Measurements from ENCODE around the gene C17orf75. TPM values are rescaled to one million over a fixed set of nuclear protein-coding genes. Genes with fewer than 3 reads are reported as not detected.
A peak's percentile ranks its signal among the peaks of the same experiment; 100 is the strongest.
"Not testable (repeated sequence)": the region's sequence is repeated elsewhere in the genome, so short reads cannot be mapped to it uniquely, and the experiment has no call there.

C17orf75 gene, protein sequence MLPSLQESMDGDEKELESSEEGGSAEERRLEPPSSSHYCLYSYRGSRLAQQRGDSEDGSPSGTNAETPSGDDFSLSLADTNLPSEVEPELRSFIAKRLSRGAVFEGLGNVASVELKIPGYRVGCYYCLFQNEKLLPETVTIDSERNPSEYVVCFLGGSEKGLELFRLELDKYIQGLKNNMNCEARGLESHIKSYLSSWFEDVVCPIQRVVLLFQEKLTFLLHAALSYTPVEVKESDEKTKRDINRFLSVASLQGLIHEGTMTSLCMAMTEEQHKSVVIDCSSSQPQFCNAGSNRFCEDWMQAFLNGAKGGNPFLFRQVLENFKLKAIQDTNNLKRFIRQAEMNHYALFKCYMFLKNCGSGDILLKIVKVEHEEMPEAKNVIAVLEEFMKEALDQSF
- 1 to 10 TPM; 6.4 to 6.8 (median 6.7) TPM for polyA plus RNA-seq

DNA sequence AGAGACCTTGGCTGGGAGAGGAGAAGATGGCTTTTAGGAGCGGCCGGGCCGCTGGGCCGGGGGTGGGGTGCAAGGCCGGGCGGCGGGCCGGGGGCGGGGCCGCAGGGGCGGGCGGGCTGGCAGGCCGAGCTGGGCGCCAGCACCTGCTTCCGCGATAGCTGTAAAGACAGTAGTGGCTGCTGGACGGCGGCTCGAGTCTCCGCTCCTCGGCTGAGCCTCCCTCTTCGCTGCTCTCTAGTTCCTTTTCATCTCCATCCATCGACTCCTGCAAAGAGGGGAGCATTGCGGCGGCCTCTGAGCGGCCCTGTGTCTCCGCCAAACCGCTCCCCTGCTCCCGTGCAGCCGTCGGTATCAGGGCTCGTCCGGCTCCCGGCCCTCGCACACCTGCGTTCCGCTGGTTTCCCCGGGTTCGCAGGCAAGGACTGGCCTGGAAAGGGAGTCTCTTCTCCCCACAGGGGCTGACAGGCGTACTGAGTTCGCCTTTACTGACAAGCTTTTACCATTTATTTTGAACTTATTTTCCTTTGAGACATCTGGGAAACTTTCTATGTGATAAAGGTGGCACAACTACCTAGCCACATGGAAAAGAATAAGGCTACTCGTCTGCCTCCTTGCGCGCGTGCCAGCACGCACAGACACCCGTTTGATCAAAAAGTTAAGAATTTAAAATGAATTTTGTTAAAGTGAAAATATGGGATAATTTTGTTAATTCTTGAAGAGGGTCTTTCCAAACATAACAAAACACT, at the start of gene C17orf75:
TSS of gene C17orf75 (minus strand) at position 317 of the 746 bp plus-strand sequence. CDS start at position 283, 34 bp downstream.
- H3K27ac ChIP-seq (ENCODE audit: low read depth, low read length) = no peak within 1 kb of the TSS
- WGBS, 3 donors = 6% methylated on average over 25 to 47 of the region's 47 CpGs

DNA sequence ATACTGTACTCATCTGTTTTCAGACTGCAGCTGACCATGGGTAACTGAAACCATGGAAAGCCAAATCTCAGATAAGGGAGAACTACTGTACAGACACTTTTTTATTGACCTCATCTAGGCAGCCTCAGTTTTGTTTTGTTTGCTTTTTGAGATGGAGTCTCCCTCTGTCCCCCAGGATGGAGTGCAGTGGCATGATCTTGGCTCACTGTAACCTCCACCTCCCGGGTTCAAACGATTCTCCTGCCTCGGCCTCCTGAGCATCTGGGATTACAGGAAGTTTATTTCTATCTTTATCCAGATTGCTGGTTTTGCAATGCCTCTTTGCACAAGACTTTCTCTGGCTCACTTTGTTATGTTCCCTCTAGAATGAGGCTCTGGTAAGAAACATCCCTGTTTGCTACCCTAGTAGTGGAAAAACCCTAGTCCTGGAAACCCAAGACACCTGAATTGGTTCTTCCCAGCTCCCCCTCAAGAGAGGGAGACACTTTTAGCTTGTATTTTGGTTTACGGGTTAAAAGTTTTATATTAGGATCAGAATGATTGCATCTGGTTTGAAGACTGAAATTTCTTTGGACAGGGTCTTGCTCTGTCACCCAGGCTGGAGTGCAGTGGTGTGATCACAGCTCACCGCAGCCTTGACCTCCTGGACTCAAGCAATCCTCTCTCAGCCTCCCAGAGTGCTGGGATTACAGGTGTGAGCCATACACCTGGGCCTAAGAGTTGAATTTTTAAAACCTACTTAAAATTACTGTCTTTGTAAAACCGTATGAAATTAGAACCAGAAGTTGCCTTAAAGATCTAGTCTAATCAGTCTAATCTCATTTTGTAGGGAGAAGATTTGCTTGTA, 46.9 kb upstream of the C17orf75 start:
- 80 to 93% (median 80%) methylated on average over 6 of the region's 6 CpGs for WGBS, 3 donors

DNA sequence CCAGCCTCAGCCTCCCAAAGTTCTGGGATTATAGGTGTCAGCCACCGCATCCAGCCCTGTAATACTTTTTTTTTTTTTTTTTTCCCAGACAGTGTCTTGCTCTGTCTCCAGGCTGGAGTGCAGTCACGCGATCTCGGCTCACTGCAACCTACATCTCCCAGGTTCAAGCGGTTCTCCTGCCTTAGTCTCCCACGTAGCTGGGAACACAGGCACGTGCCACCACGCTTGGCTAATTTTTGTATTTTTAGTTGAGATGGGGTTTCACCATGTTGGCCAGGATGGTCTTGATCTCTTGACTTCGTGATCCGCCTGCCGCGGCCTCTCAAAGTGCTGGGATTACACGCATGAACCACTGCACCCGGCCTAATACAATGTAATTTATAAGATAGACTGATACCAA, 46.2 kb upstream of the C17orf75 start:
- WGBS, 3 donors = 95 to 98% (median 97%) methylated on average over 14 of the region's 14 CpGs
- not testable (repeated sequence) for H3K27ac ChIP-seq (ENCODE audit: low read depth, low read length)

More for the DNA sequence above, 46.9 kb upstream of the C17orf75 start:
- no peak overlapping the region for H3K27ac ChIP-seq (ENCODE audit: low read depth, low read length)

DNA sequence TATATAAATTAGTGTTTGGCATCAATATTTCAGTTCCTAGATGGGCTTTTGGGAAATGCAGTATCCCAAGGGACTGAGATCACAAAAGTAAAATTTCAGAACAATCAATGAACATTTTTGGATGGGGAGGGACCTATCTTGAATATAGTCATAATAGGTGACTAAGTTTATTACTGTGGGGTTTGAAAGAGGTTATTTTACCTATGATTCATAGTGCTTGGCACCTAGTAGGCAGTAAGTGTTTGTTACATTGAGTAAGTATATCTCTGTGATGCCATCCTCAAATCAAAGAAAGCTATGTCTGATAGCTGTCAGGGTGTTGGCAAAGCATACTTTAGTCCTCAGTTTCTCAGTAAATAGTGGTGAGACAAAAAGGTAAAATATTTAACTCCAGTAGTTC, 44.9 kb upstream of the C17orf75 start:
- no peak overlapping the region for H3K27ac ChIP-seq (ENCODE audit: low read depth, low read length)

DNA sequence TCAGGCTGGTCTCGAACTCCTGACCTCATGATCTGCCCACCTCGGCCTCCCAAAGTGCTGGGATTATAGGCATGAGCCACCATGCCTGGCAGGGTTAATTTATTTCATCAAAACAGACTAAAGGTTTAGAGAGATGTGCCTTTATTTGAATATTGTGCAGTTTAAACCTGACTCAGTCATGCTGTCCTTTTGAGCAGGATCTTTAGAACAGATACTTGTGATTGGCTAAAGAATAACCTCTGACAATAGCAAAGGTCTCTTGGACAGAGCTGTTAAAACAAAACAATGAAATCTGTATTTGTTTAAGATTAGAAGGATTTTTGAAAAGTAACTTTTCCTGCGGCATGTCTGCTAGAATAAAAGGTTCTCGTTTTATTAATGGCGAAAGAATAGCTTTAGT, 44.0 kb upstream of the C17orf75 start:
- WGBS, 3 donors = 61 to 96% (median 94%) methylated on average over 5 of the region's 5 CpGs
- H3K27ac ChIP-seq (ENCODE audit: low read depth, low read length) = no peak overlapping the region

DNA sequence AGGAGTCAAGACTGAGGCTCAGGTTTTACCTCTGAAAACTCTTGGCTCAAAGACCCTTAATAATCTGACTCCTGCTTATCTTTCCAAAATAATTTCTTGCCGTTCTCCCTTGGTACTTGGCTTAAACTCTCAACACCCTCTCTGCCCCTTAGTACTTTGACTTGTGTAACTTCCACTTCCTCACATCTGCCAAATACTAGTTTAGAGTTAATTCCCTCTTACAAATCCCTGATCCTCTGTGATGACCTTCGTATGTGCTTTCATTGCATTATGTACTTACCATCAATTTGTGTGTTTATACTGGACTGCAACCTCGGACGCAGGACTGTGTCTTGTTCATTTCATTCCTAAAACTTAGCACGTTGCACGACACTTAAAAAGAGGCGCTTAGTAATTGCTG, 43.1 kb upstream of the C17orf75 start:
- H3K27ac ChIP-seq (ENCODE audit: low read depth, low read length) = no peak overlapping the region
- 65 to 81% (median 79%) methylated on average over 7 of the region's 7 CpGs for WGBS, 3 donors

DNA sequence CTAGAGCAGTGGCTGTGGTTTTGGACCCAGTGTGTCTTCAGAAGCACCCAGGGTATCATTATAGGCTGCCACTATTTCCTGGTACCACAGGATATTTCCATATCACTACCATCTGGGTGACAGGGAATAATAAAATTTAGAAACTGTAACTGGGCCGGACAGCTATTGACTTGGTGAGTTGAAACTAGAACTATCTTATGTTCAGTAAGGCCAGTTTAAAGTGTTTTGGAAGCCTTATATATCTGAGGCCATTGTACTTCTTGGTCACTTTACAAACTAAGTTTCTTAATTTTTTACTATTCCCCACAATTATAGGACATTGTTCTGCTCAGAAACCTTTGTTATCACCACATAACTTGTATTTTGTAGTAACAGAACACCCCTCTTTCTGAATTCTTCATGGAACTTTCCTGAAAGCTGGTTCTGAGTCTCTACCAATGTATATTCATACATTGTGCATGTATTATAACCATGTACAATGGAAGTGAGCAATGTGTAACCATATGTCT, 42.0 kb upstream of the C17orf75 start:
- WGBS, 3 donors = 90 to 96% (median 92%) methylated on average over 1 of the region's 1 CpG
- no peak overlapping the region for H3K27ac ChIP-seq (ENCODE audit: low read depth, low read length)

DNA sequence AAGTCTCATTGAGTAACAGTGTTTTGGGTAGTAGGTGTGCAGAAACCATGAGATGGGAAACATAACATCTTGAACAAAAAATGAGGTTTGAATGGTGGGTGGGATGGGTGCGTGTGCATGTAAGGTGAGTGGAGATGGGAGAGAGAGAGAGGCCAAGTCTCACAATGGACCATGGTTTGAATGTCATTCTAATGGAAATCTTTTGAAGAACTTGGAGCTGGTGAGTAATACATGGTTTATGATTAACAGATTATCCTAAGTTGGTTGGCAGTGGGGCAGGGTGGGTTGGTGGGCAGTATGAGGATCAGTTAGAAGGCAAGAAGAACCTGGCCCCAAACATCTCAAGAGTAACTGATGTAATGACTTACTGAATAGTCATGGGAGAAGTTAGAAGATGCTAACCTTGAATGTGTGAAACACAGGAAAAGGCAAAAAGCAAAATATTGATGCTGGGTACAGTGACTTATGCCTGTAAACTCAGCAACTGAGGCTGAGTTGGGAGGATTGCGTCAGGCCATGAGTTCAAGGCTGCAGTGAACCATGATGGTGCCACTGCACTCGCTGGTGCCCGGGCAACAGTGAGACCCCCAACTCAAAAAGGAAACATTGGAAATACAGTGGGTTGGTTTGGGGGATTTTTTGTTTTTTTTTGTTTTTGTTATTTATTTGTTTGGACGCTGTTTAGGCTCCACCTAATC, 40.7 kb upstream of the C17orf75 start:
- no peak overlapping the region for H3K27ac ChIP-seq (ENCODE audit: low read depth, low read length)
- WGBS, 3 donors = 97 to 99% (median 98%) methylated on average over 5 of the region's 5 CpGs

DNA sequence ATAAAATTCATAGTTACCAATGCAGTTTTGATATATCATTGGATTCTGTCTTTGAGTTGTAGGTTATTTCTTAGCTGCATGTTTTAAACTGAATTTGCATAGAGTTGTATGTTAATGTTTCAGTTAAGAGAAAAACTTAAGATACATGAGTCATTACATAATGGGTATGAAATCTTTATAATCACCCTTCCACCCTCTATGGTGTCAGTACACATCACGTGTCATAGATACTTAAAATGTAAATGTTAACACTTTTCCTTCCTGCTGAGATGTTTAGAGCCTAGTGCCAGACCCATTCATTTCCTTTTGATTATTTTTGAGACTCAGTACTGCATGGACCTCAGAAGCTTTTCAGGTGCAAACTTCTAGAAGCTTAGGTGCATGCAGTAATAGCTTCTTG, 28.5 kb upstream of the C17orf75 start:
- H3K27ac ChIP-seq (ENCODE audit: low read depth, low read length) = no peak overlapping the region
- 59 to 69% (median 69%) methylated on average over 1 of the region's 1 CpG for WGBS, 3 donors

DNA sequence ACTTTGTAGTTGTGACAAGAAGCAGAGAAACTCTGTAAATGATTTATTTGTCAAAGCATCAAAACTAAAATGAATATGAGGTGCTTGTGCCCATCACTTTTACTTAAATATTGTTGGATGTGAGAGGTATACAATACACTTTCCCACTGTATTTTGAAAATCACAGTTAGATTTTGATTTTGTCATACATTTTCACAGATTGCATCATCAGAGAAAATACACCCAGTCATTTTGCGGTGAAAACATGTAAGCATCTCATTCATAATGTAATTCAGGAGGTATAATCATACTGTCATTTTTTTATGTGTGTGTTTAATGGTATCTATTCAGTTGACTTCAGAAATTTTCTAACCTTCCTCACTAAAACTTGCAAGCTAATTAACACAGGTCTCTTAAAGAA, 19.3 kb upstream of the C17orf75 start:
- no peak overlapping the region for H3K27ac ChIP-seq (ENCODE audit: low read depth, low read length)

DNA sequence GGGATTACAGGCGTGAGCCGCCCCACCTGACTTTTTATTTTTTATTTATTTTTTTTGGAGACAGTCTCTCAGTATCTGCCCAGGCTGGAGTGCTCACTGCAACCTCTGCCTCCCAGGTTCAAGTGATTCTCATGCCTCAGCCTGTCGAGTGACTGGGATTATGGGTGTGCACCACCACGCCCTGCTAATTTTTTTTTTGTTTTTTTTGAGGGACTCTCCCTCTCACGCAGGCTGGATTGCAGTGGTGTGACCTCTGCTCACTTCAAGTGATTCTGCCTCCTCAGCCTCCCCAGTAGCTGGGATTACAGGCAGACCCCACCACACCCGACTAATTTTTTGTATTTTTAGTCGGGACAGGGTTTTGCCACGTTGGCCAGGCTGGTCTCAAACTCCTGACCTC, 15.6 kb upstream of the C17orf75 start:
- H3K27ac ChIP-seq (ENCODE audit: low read depth, low read length) = no peak overlapping the region
- 83 to 89% (median 86%) methylated on average over 8 of the region's 8 CpGs for WGBS, 3 donors

More for the DNA sequence above, 19.3 kb upstream of the C17orf75 start:
- 87 to 94% (median 87%) methylated on average over 1 of the region's 1 CpG for WGBS, 3 donors

DNA sequence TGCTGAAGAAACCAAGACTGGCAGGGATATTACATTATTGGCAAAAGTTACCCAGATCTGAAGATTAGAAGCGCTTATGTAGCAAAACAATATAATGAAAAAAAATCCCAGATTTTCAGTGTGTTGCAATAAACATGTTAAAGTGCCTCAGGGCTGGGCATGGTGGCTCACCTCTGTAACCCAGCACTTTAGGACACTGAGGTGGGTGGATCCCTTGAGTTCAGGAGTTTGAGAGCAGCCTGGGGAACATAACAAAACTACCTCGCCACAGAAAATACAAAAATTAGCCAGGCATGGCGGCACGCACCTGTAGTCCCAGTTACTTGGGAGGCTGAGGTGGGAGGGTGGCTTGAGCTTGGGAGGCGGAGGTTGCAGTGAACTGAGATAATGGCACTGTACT, 14.8 kb upstream of the C17orf75 start:
- no peak overlapping the region for H3K27ac ChIP-seq (ENCODE audit: low read depth, low read length)
- 94% methylated on average over 5 of the region's 5 CpGs for WGBS, 3 donors

DNA sequence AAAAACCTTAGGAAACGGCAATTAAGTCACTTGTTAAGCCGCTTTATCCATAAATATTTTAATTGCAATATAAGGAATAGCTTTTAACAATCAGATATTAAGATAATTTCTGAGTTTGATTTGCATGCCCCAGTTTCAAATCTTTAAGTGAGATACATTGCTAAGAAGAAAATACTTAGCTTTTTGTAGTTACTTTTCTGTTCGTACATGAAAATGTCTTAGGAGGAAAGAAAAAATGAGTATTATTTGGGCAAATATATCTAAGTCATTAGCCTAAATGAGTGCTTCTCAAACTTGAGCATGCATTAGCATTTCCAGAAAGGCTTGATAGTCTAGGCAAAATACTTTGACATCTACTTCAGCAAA, 14.4 kb upstream of the C17orf75 start:
- WGBS, 3 donors = 93 to 96% (median 94%) methylated on average over 3 of the region's 3 CpGs
- H3K27ac ChIP-seq (ENCODE audit: low read depth, low read length) = no peak overlapping the region

DNA sequence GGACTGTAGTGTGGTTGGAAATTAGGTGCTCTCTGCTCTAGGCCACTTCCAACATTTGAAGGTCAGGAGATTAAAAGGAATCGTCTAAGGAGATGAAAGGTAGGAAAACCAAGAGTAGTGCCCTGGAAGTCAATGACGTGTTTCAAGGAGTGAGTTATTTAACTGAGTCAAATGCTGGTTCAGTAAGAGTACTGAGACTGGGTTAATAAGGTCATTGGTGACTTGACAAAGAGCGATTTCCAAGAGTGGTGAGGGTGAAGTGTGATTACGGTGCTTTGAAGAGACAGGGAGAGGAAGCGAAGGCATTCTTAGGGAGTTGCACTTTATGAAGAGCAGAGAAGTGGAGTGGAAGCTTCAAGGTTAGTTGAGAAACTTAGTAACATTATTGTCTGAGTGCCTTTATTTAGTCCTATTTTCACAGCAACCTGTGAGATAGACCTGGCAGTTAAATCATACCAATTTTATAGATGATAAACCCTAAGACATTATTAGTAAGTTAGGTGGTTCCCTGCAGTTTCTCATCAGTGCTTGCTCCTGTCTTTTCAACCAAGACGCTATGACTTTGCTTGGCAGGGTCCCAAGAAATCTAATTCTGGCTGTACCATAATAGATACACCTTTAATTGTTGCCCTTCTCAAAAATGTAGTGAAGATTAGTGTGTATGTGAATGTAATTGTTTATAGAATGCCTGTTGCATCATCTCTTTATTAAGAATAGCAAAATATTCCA, 13.8 kb upstream of the C17orf75 start:
- 43 to 61% (median 60%) methylated on average over 6 of the region's 6 CpGs for WGBS, 3 donors
- H3K27ac ChIP-seq (ENCODE audit: low read depth, low read length) = no peak overlapping the region

DNA sequence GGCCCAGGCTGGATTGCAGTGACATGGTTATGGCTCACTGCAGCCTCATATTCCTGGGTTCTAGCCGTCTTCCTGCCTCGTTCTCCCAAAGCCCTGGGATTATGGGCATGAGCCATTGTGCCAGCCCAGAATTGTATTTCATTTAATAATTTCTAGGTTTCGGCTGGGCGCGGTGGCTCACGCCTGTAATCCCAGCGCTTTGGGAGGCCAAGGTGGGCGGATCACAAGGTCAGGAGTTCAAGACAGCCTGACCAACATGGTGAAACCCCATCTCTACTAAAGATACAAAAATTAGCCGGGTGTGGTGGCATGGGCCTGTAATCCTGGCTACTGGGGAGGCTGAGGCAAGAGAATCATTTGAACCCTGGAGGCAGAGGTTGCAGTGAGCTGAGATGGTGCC, 10.8 kb upstream of the C17orf75 start:
- H3K27ac ChIP-seq (ENCODE audit: low read depth, low read length) = not testable (repeated sequence)

DNA sequence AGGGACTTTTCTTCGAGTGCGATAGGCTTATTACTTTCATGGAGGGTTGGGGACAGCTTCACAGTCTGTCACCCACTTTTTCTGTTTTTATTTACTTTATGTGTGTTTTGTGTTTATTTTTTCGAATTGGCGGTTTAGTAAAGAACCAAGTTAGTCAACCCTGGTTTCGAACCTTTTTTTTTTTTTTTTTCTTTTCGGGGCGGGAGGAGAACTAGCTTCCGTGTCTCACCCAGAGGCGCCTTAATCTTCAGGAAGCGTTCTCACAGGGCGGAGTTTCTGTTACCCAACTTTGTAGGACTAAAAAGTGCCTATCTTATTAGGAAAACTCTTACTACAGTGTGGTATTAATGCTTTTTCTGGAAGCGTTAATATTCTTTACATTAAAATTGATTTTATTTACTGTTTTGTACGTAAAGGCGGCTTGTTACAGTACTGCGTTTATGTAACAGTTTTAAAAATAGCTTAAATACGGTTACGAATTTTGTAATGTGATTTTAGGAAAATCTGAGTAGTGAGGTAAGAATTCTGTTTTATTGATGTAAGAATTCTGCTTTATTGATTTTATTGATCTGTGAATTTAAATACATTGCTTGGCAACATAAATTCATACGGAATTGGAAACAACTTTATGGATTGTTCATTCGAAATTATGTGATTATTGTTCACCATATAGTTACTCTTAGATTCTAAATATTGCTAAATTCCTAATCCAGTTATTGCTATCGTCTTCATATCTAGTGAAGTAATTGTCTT, 8.9 kb upstream of the C17orf75 start:
- peak overlapping the region; percentile 97 for H3K27ac ChIP-seq (ENCODE audit: low read depth, low read length)
- 0% methylated on average over 20 of the region's 20 CpGs for WGBS, 3 donors

More for the DNA sequence above, 10.8 kb upstream of the C17orf75 start:
- 92 to 94% (median 93%) methylated on average over 9 of the region's 9 CpGs for WGBS, 3 donors

All from adipose tissue (tissue), 3 donors.